H1 (cell line): ENCODE data around the gene SNORC.

Source experiments
- CEBPB ChIP-seq: IDR thresholded peaks from 2 replicates; pipeline ENCODE4 v1.6.1; 2012; ENCODE audit warnings: low read depth, low read length
- POLR2A ChIP-seq, 2 experiments: IDR thresholded peaks; 1 replicate in 1 of 2; 2 replicates in 1 of 2; pipeline ENCODE4 v1.6.1; 2011; ENCODE audit warnings: low read depth in 2 of 2, low read length in 2 of 2, mild to moderate bottlenecking in 2 of 2; ENCODE audit errors: control extremely low read depth in 1 of 2
- POU5F1 ChIP-seq: IDR thresholded peaks from 2 replicates; pipeline ENCODE4 v1.6.1; 2011; ENCODE audit warnings: low read depth, mild to moderate bottlenecking, low read length, moderate library complexity
- TF ChIP-seq, protein P1 (sequence below), 3 experiments: IDR thresholded peaks; 1 replicate in 2 of 3; 2 replicates in 1 of 3; pipeline versions ENCODE4 v1.5.1 to v1.6.1; 2011; ENCODE audit warnings: low read length in 3 of 3, mild to moderate bottlenecking in 3 of 3, inconsistent platforms in 2 of 3, low read depth in 1 of 3, moderate library complexity in 1 of 3; ENCODE audit not compliant: insufficient read depth in 1 of 3; ENCODE audit errors: control extremely low read depth in 1 of 3

DNA sequence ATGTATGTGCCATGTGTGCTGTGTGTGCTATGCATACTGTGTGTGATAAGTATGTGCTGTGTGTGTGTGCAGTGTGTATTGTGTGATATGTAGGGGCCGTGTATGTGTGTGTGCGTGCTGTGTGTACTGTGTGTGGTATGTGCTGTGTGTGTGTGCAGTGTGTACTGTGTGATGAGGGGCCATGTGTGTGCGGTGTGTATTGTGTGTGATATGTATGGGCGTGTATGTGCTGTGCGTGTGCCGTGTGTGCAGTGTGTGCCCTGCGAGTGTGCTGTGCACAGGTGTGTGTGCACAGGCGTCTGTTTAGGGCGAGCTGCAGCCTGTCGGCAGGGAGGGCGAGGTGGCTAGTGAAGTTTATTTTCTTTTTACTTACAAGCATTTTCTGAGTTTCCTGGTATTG lies 16.1 kb downstream of the SNORC start:
- no peak for TF ChIP-seq POLR2A (IDR thresholded peaks at IDR 0.05; ENCODE audit: control extremely low read depth in 1 of 2, low read depth in 2 of 2, low read length in 2 of 2)
- no peak for TF ChIP-seq CEBPB
- no peak for TF ChIP-seq POU5F1
- TF ChIP-seq, protein P1, sequence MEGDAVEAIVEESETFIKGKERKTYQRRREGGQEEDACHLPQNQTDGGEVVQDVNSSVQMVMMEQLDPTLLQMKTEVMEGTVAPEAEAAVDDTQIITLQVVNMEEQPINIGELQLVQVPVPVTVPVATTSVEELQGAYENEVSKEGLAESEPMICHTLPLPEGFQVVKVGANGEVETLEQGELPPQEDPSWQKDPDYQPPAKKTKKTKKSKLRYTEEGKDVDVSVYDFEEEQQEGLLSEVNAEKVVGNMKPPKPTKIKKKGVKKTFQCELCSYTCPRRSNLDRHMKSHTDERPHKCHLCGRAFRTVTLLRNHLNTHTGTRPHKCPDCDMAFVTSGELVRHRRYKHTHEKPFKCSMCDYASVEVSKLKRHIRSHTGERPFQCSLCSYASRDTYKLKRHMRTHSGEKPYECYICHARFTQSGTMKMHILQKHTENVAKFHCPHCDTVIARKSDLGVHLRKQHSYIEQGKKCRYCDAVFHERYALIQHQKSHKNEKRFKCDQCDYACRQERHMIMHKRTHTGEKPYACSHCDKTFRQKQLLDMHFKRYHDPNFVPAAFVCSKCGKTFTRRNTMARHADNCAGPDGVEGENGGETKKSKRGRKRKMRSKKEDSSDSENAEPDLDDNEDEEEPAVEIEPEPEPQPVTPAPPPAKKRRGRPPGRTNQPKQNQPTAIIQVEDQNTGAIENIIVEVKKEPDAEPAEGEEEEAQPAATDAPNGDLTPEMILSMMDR (IDR thresholded peaks at IDR 0.05; ENCODE audit: control extremely low read depth in 1 of 3, insufficient read depth in 1 of 3, low read depth in 1 of 3, low read length in 3 of 3), result no peak
